Cardiac fibroblast (primary cell): ENCODE results near the gene CELSR1.

Source experiments
- DNase-seq, 2 donors: peaks; one replicate each; pipeline versions ENCODE4 v3.0.0 to v3.0.0-alpha.2; 2010; ENCODE audit warnings: low read depth in 2 of 2
- H3K4me3 ChIP-seq, 2 donors: replicated peaks in 1 of 2; 1 replicate in 1 of 2; 2 replicates in 1 of 2; pipeline ENCODE4 v1.5.1; 2011; ENCODE audit warnings: low read depth in 2 of 2, low read length in 2 of 2, mild to moderate bottlenecking in 2 of 2, moderate library complexity in 1 of 2
- TF ChIP-seq, protein P1 (sequence below): IDR thresholded peaks from one replicate; pipeline ENCODE4 v1.5.1; 2011; ENCODE audit warnings: low read depth, mild to moderate bottlenecking, low read length, inconsistent platforms

Gene CELSR1

DNA sequence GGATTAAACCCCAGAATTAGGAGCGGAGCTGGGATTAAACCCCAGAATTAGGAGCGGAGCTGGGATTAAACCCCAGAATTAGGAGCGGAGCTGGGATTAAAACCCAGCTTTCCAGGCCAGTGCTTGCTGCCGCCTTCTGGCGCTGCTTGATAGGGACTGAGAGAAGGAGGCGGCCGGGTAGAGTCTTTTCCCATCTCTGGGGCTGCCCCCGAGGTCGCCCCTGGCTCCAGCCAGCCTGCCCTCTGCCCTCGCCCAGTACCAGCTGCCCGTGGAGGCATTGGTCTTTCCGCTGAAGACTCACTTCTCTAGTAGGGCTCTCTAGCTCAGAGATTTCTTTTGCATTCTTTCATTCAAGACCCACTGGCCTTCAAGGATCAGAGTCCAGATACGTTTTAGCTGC is 196.7 kb downstream of the CELSR1 start:
- no peak for DNase-seq
- no peak overlapping the region for H3K4me3 ChIP-seq
- TF ChIP-seq, protein P1, sequence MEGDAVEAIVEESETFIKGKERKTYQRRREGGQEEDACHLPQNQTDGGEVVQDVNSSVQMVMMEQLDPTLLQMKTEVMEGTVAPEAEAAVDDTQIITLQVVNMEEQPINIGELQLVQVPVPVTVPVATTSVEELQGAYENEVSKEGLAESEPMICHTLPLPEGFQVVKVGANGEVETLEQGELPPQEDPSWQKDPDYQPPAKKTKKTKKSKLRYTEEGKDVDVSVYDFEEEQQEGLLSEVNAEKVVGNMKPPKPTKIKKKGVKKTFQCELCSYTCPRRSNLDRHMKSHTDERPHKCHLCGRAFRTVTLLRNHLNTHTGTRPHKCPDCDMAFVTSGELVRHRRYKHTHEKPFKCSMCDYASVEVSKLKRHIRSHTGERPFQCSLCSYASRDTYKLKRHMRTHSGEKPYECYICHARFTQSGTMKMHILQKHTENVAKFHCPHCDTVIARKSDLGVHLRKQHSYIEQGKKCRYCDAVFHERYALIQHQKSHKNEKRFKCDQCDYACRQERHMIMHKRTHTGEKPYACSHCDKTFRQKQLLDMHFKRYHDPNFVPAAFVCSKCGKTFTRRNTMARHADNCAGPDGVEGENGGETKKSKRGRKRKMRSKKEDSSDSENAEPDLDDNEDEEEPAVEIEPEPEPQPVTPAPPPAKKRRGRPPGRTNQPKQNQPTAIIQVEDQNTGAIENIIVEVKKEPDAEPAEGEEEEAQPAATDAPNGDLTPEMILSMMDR: no peak

DNA sequence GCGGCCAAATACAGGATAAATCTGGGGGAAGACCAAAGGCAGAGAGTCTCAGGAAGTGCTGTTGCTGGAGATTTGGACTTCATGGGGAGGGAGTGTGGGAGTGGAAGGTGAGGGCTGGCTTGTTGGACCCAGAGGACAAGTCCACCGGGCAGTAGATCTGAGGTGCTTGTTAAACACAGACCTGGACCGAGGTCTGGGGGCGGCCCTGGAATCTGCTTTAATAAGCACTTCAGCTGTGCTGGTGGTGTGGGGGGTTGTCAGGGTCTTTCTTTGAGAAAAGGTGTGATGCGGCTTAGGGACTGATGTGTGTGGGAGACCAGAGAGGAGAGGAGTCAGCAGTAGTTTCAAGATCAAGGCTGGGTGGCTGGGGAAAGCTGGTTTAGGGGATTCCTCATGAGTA is 197.5 kb downstream of the CELSR1 start:
- TF ChIP-seq, protein P1: no peak
- H3K4me3 ChIP-seq: no peak overlapping the region
- no peak for DNase-seq

DNA sequence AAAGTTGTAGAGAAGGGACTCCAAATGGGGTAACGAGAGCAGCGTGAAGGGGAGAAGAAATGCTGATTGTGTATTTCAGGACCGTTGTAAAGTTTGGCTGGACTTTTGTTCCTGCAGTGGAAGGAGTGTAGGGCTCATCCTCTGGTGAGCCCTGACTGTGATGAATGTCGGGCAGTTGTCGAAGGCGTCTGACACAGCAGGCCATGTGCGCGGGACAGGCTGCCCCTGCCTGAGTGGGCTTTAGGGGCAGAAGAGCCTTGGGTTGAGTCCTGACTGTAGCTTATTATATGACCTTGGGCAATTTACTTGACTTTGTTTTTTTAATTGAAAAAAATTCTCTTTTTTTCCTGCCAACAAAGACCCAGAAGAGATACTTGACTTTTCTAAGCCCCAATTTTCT is 198.8 kb downstream of the CELSR1 start:
- H3K4me3 ChIP-seq: no peak overlapping the region
- DNase-seq: no peak
- TF ChIP-seq, protein P1: no peak

DNA sequence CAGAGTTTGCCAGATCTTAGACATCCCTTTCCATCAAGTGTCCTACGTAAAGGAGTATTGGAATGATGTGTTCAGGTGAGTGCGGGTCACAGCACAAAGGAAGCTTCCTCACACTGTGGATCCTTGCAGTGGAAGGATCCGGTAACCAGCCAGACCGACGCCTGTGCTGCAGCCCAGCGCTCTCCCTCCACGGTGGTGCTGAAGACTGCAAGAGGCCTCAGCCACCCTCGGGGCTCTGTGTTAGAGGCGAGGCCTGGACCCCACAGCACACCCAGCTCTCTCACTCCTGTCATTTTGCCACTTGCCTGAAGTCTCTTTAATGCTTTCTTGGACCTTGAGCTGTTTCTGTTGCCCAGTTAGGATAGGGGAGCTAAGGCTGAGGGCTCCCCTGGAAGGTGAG is 199.6 kb downstream of the CELSR1 start:
- H3K4me3 ChIP-seq: no peak overlapping the region
- DNase-seq: no peak
- TF ChIP-seq, protein P1: no peak

DNA sequence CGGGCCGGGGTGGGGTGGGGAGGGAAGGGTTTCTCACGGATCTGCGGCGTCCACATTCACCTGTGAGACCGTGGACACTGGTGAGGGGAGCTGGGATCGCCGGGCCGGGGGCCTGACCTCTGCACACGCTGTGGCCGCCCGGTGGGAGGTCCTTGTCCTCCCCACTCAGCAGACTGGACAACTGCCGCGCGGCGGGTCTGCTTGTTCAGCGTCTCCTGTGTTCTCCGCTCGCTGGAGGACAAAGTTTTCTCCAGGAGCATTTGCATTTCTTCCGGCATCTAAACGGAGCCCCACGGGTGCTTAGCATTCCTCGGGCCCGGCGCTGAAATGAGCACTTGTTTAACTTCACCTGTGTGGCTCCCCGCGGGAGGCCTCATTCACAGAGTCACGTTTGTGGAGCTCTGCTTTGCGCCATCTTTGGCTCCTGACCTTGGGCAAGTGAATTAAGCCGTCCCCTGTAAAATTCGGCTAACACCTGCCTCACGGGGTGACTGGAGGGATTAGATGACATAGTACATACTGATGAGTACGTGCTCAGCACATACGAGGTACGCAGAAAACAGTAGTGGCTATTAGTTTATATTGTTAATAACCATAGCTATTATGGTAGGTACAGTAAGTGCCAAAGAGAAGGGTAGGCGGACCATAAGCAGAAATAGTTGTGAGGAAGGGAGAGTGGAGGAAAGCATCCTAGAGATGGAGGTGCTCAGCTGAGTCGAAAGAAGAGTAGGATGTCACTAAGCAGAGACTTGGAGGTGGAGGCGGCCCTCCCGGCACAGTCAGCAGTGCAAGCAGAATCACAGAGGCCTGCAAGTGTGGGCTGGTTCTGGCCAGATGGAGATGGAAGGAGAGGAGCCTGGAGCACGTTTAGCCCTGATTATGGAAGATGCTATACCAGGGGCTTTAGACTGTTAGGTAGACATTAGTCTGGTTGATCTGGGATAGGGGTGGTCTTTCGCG is 201.0 kb downstream of the CELSR1 start:
- peak; percentile 11 to 27 for DNase-seq
- TF ChIP-seq, protein P1: no peak
- peak overlapping the region; percentile 81 to 96 for H3K4me3 ChIP-seq

DNA sequence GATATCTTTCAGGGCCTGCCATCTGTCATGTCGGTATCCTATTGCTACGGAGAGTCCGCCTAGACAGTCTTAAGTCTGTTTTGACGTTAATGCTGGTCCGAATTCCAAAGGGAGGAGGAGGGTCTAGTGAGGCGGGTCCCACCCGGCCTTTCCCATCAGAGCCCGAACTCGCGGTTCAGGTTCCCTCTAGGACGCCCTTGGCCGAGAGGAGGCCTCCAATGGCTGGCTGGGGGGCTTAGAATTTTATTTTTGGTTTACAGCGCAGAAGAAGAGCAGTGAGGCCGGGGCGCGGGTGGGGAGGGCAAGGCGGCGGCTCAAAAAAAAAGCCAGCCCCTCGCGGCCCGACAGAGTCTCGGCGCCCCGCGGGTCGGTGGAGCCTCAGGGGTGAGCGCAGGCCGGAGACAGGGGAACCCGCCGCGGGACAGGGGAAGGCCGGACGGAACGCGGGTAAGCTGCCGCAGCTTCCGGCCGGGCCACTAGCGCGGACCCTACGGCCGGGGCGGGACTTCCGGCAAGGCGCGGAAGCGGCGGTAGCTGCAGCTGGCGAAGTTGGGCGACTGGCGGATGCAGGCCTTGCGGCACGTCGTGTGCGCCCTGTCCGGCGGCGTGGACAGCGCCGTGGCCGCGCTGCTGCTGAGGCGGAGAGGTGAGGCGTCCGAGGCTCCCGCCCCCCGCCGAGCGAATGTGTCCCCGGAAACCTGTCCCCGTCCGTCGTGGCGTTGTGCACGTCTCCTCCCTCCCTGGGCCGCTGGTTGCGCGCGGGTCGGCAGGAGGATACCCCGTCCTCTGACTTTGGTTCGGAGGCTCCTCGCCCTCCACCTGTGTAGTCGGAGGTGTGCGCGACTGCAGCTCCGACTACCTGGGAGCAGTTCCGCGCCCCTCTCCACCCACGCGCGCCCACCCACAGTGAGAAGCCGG is 202.0 kb downstream of the CELSR1 start, which contains the start of gene TRMU:
Gene TRMU, plus strand, starts transcription at position 514 of the 918 bp plus-strand sequence. Its CDS starts 51 bp downstream, at position 565.
- peak within 1 kb of the TSS; percentile 81 to 96 for H3K4me3 ChIP-seq
- TF ChIP-seq, protein P1: no peak
- DNase-seq: peak; percentile 87 to 91
